GM12878 (cell line): ENCODE results near the gene TMEM255B. TPM values are rescaled to one million over a fixed set of nuclear protein-coding genes. Genes with fewer than 3 reads are reported as not detected.

Source experiments
- ATAC-seq: fragments of 200-7000 bp; cut with Tn5 transposase; 3 replicates; pipeline ENCODE4 v1.9.1; 2020; ENCODE audit warnings: mild to moderate bottlenecking, moderate library complexity
- BruUV-seq: library from RNA; stranded (reverse); fragments of 400-500 nt; replicated peaks from 2 replicates; lab custom pipeline; 2021; lab: Mats Ljungman, UMichigan
- CTCF ChIA-PET: fragments of 300-600 bp; sonication (Branson Sonifier 250); formaldehyde crosslinking; extraction: SDS; loops from one replicate; lab custom pipeline; 2021; ENCODE audit warnings: inconsistent platforms; lab: Yijun Ruan, JAX
- POLR2A ChIA-PET: fragments of 350-600 bp; formaldehyde crosslinking; extraction: SDS; loops from one replicate; lab custom pipeline; 2021; ENCODE audit warnings: inconsistent platforms; lab: Charles Lee
- RAD21 ChIA-PET: fragments of 300-600 bp; sonication (Branson Sonifier 250); formaldehyde crosslinking; loops from one replicate; lab custom pipeline; 2023; ENCODE audit warnings: antibody characterized with exemption; ENCODE audit not compliant: unreplicated experiment; lab: Charles Lee
- SMC1A ChIA-PET: fragments of 300-600 bp; sonication (Branson Sonifier 250); formaldehyde crosslinking; loops from one replicate; lab custom pipeline; 2023; ENCODE audit not compliant: unreplicated experiment, uncharacterized antibody; lab: Charles Lee
- DNase-seq: peaks from one replicate; pipeline ENCODE4 v3.0.0-alpha.2; 2011; ENCODE audit warnings: low read depth, low spot score
- FAIRE-seq: peaks from 3 replicates; lab custom pipeline; 2011; peaks lifted over from hg19 to GRCh38; lab: Jason Lieb, UNC
- H2AFZ ChIP-seq: 2 replicates; pipeline ENCODE4 v1.6.0; 2011; ENCODE audit warnings: low read depth, low read length, control low read depth; ENCODE audit not compliant: control insufficient read depth
- H3K27ac ChIP-seq: 2 replicates; pipeline ENCODE4 v1.5.1; 2011; ENCODE audit warnings: control low read depth; ENCODE audit not compliant: control insufficient read depth, insufficient read depth
- H3K27me3 ChIP-seq, 2 experiments: replicated peaks in 1 of 2; 2 replicates each; pipeline versions ENCODE4 v1.6.0 to v1.6.1; 2011; ENCODE audit warnings: low read length in 1 of 2; ENCODE audit not compliant: control insufficient read depth in 2 of 2, insufficient read depth in 2 of 2
- H3K36me3 ChIP-seq, 2 experiments: 2 replicates each; pipeline ENCODE4 v1.5.1; 2011; ENCODE audit warnings: low read length in 1 of 2; ENCODE audit not compliant: control insufficient read depth in 2 of 2, insufficient read depth in 2 of 2
- H3K4me1 ChIP-seq: 2 replicates; pipeline ENCODE4 v1.6.1; 2011; ENCODE audit warnings: mild to moderate bottlenecking, low read length, moderate library complexity, mixed read lengths; ENCODE audit not compliant: control insufficient read depth, insufficient read depth
- H3K4me2 ChIP-seq: 2 replicates; pipeline ENCODE4 v1.6.0; 2011; ENCODE audit warnings: control low read depth; ENCODE audit not compliant: control insufficient read depth, insufficient read depth
- H3K4me3 ChIP-seq: fragments of 200-600 bp; sonication (generic); 2 replicates; pipeline ENCODE4 v1.5.1; 2016
- H3K79me2 ChIP-seq: 2 replicates; pipeline ENCODE4 v1.6.0; 2011; ENCODE audit warnings: low read length; ENCODE audit not compliant: control insufficient read depth, insufficient read depth
- H3K9ac ChIP-seq: 2 replicates; pipeline ENCODE4 v1.8.0; 2011; ENCODE audit warnings: low read length, control low read depth, mixed read lengths; ENCODE audit not compliant: control insufficient read depth, insufficient read depth
- H3K9me3 ChIP-seq: replicated peaks from 3 replicates; pipeline ENCODE4 v1.5.1; 2011; ENCODE audit warnings: mild to moderate bottlenecking, low read length; ENCODE audit not compliant: control insufficient read depth, insufficient read depth
- H4K20me1 ChIP-seq: 2 replicates; pipeline ENCODE4 v1.6.0; 2011; ENCODE audit not compliant: control insufficient read depth, insufficient read depth
- BCL3 ChIP-seq: IDR thresholded peaks from 2 replicates; pipeline ENCODE4 v1.6.1; 2011; ENCODE audit warnings: borderline replicate concordance, low read depth, mild to moderate bottlenecking, moderate library complexity, low read length; ENCODE audit not compliant: insufficient read depth, poor library complexity, severe bottlenecking
- CHD4 ChIP-seq: fragments of 200-600 bp; sonication (generic); IDR thresholded peaks from 2 replicates; pipeline ENCODE4 v1.6.1; 2016; ENCODE audit warnings: mild to moderate bottlenecking
- CREB1 ChIP-seq: IDR thresholded peaks from 2 replicates; pipeline ENCODE4 v1.6.1; 2012; ENCODE audit warnings: low read depth, mild to moderate bottlenecking, inconsistent platforms
- EZH2 ChIP-seq: IDR thresholded peaks from 2 replicates; pipeline ENCODE4 v1.6.1; 2012; ENCODE audit warnings: low read depth, mild to moderate bottlenecking, control low read depth, inconsistent platforms, low read length, borderline replicate concordance; ENCODE audit not compliant: control insufficient read depth
- PML ChIP-seq: IDR thresholded peaks from 2 replicates; pipeline ENCODE4 v1.6.1; 2012; ENCODE audit warnings: low read length, inconsistent platforms
- SIX5 ChIP-seq: IDR thresholded peaks from 2 replicates; pipeline ENCODE4 v1.6.1; 2011; ENCODE audit warnings: mild to moderate bottlenecking, low read depth, low read length, moderate library complexity; ENCODE audit not compliant: severe bottlenecking
- TARDBP ChIP-seq: IDR thresholded peaks from 2 replicates; pipeline ENCODE4 v1.6.1; 2016; ENCODE audit warnings: borderline replicate concordance
- TBL1XR1 ChIP-seq: IDR thresholded peaks from 2 replicates; pipeline ENCODE4 v1.6.1; 2012; ENCODE audit warnings: low read depth, low read length, improper control_type of control experiment
- WGBS: methylation state at CpG from one replicate; pipeline ENCODE4 v1.1.6; 2016; ENCODE audit warnings: low lambda C conversion rate; ENCODE audit not compliant: insufficient replicate concordance, insufficient coverage; ENCODE audit errors: missing lambda C conversion rate; 5-methylcytosine and 5-hydroxymethylcytosine counted together
- in situ Hi-C: fragments of 300-500 bp; cut with MboI; formaldehyde crosslinking; loops from 9 replicates; pipeline ENCODE4 v1.14.3; 2018; ENCODE audit warnings: mixed read lengths
- intact Hi-C: fragments of 100-400 bp; cut with micrococcal nuclease; formaldehyde crosslinking; loops from one replicate; pipeline ENCODE4 v1.14.2; 2022; ENCODE audit not compliant: unreplicated experiment
- polyA plus RNA-seq, 11 experiments: library from polyadenylated mRNA; depleted of rRNA in 4 of 11; unstranded in 6 of 11; stranded (reverse) in 5 of 11; fragments of >200 nt; fragmentation: Nextera tagmentation in 4 of 11; fragmentation: Illumina TruSeq in 1 of 11; extraction: Ambion mirVana in 4 of 11; extraction: Trizol in 1 of 11; gene quantifications; 1 replicate in 1 of 11; 2 replicates in 10 of 11; pipeline versions ENCODE4 v1.2.1 to v1.2.3, GENCODE V29; 2011 to 2016; ENCODE audit warnings: inconsistent platforms in 2 of 11, missing spikeins in 2 of 11, low read depth in 1 of 11
- total RNA-seq, 4 experiments: library from RNA; depleted of rRNA in 3 of 4; stranded (reverse); fragments of >200 nt in 3 of 4; fragmentation: Illumina TruSeq in 1 of 4; extraction: Trizol in 1 of 4; gene quantifications; 2 replicates each; pipeline versions ENCODE4 v1.2.1 to v1.2.3, GENCODE V29; 2013 to 2021
- TF ChIP-seq, protein P1 (sequence below): fragments of 450-650 bp; IDR thresholded peaks from 2 replicates; pipeline ENCODE4 v1.6.1; 2016; ENCODE audit warnings: mild to moderate bottlenecking, moderate library complexity, borderline replicate concordance

Gene TMEM255B
- total and polyA plus RNA-seq, 10 of the 15 experiments (the other 5 are each of a cell fraction or from before 2014, with no cell fraction given), result 0.04 to 0.62 (median 0.13) TPM; not detected in 3

- in situ Hi-C loops (loop anchor here (10.0 kb wide), 1 partner anchor 55 kb away; no protein-coding TSS in a partner anchor), intact Hi-C loops (no loop called here)
- FAIRE-seq (no peak), ATAC-seq (no peak), DNase-seq (no peak)
- no peak overlapping the region for H3K9ac ChIP-seq
- no peak overlapping the region for H3K27ac ChIP-seq
- ChIA-PET POLR2A (no interaction called here), CTCF (no interaction called here), SMC1A (no interaction called here), RAD21 (no interaction called here)
- WGBS, result 77% methylated on average over 24 of the region's 24 CpGs
- no peaks in the 10 kb centered on the region for H3K9me3 ChIP-seq
- no peak overlapping the region for H3K4me2 ChIP-seq
- no peak overlapping the region for H2AFZ ChIP-seq
- no TSS peak for BruUV-seq
- H4K20me1 ChIP-seq, result no peaks in the 10 kb centered on the region
- no peaks in the 10 kb centered on the region for H3K27me3 ChIP-seq
- H3K4me1 ChIP-seq, result no peaks in the 10 kb centered on the region
- H3K4me3 ChIP-seq, result no peak overlapping the region
- TF ChIP-seq, protein P1, sequence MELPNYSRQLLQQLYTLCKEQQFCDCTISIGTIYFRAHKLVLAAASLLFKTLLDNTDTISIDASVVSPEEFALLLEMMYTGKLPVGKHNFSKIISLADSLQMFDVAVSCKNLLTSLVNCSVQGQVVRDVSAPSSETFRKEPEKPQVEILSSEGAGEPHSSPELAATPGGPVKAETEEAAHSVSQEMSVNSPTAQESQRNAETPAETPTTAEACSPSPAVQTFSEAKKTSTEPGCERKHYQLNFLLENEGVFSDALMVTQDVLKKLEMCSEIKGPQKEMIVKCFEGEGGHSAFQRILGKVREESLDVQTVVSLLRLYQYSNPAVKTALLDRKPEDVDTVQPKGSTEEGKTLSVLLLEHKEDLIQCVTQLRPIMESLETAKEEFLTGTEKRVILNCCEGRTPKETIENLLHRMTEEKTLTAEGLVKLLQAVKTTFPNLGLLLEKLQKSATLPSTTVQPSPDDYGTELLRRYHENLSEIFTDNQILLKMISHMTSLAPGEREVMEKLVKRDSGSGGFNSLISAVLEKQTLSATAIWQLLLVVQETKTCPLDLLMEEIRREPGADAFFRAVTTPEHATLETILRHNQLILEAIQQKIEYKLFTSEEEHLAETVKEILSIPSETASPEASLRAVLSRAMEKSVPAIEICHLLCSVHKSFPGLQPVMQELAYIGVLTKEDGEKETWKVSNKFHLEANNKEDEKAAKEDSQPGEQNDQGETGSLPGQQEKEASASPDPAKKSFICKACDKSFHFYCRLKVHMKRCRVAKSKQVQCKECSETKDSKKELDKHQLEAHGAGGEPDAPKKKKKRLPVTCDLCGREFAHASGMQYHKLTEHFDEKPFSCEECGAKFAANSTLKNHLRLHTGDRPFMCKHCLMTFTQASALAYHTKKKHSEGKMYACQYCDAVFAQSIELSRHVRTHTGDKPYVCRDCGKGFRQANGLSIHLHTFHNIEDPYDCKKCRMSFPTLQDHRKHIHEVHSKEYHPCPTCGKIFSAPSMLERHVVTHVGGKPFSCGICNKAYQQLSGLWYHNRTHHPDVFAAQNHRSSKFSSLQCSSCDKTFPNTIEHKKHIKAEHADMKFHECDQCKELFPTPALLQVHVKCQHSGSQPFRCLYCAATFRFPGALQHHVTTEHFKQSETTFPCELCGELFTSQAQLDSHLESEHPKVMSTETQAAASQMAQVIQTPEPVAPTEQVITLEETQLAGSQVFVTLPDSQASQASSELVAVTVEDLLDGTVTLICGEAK, result no peak
- TF ChIP-seq TBL1XR1 (no peak), PML (no peak), BCL3 (no peak), CREB1 (no peak), EZH2 (no peak), CHD4 (no peak), SIX5 (no peak), TARDBP (no peak)
- no peaks in the 10 kb centered on the region for H3K36me3 ChIP-seq
- H3K79me2 ChIP-seq, result no peaks in the 10 kb centered on the region
Measured at GRCh38 chr13:113839536-113840204, 80.6 kb downstream of the TMEM255B start.
